K562 (cell line): ENCODE data around the gene DHX35. TPM values are rescaled to one million over a fixed set of nuclear protein-coding genes. Genes with fewer than 3 reads are reported as not detected.

Experiments used
- ATAC-seq: fragments of 200-7000 bp; cut with Tn5 transposase; 3 replicates; pipeline ENCODE4 v1.9.1; 2020; ENCODE audit warnings: moderate library complexity
- BruUV-seq: library from RNA; stranded (reverse); fragments of 400-500 nt; replicated peaks from 2 replicates; lab custom pipeline; 2021; lab: Mats Ljungman, UMichigan
- CTCF ChIA-PET: fragments of 300-600 bp; formaldehyde crosslinking; extraction: SDS; loops from one replicate; lab custom pipeline; 2021; ENCODE audit warnings: low intra/inter-chr PET ratio; lab: Yijun Ruan, JAX
- POLR2A ChIA-PET: fragments of 300-600, 350-650 bp; sonication (Branson Sonifier 250); formaldehyde crosslinking; extraction: SDS; loops from one replicate; lab custom pipeline; 2021; ENCODE audit warnings: antibody characterized with exemption, inconsistent platforms; lab: Yijun Ruan, JAX
- DNase-seq, 4 experiments: peaks; one replicate each; pipeline versions ENCODE4 v3.0.0 to v3.0.0-alpha.2; 2011 to 2018; ENCODE audit warnings: low spot score in 3 of 4, mixed read lengths in 3 of 4; ENCODE audit errors: extremely low read depth in 1 of 4
- FAIRE-seq: peaks from 2 replicates; lab custom pipeline; 2011; peaks lifted over from hg19 to GRCh38; lab: Jason Lieb, UNC
- H2AFZ ChIP-seq: 2 replicates; pipeline ENCODE4 v1.6.0; 2011; ENCODE audit warnings: low read depth, low read length, control low read depth, inconsistent platforms
- H3K27ac ChIP-seq: fragments of 200-600 bp; 3 replicates; pipeline ENCODE4 v1.8.0; 2011; ENCODE audit warnings: low read depth, mild to moderate bottlenecking, control low read depth, inconsistent platforms, low read length, moderate library complexity, mixed read lengths; ENCODE audit errors: extremely low read depth
- H3K27me3 ChIP-seq, 2 experiments: fragments of 300-600 bp in 1 of 2; 2 replicates in 1 of 2; 3 replicates in 1 of 2; pipeline versions ENCODE4 v1.6.0 to v1.8.0; 2011; ENCODE audit warnings: inconsistent platforms in 2 of 2, low read length in 2 of 2, mild to moderate bottlenecking in 1 of 2, mixed read lengths in 1 of 2, moderate library complexity in 1 of 2; ENCODE audit not compliant: control insufficient read depth in 2 of 2, insufficient read depth in 2 of 2
- H3K36me3 ChIP-seq: fragments of 300-600 bp; 3 replicates; pipeline ENCODE4 v1.8.0; 2011; ENCODE audit warnings: mild to moderate bottlenecking, low read length, inconsistent platforms; ENCODE audit not compliant: control insufficient read depth, insufficient read depth
- H3K4me1 ChIP-seq, 2 experiments: fragments of 200-600 bp in 1 of 2; replicated peaks in 1 of 2; 2 replicates in 1 of 2; 3 replicates in 1 of 2; pipeline versions ENCODE4 v1.5.1 to v1.8.0; 2011; ENCODE audit warnings: inconsistent platforms in 2 of 2, low read length in 2 of 2, mild to moderate bottlenecking in 1 of 2, mixed read lengths in 1 of 2, moderate library complexity in 1 of 2; ENCODE audit not compliant: control insufficient read depth in 2 of 2, insufficient read depth in 2 of 2
- H3K4me2 ChIP-seq: 2 replicates; pipeline ENCODE4 v1.6.1; 2011; ENCODE audit warnings: low read length, control low read depth, inconsistent platforms, mixed read lengths; ENCODE audit not compliant: insufficient read depth
- H3K4me3 ChIP-seq: fragments of 200-600 bp; sonication (generic), shearing (Covaris generic); 2 replicates; pipeline ENCODE4 v1.5.1; 2016; ENCODE audit warnings: control low read depth, inconsistent platforms
- H3K79me2 ChIP-seq: fragments of 200-600 bp; 3 replicates; pipeline ENCODE4 v1.8.0; 2011; ENCODE audit warnings: low read length, inconsistent platforms; ENCODE audit not compliant: control insufficient read depth, insufficient read depth
- H3K9ac ChIP-seq, 2 experiments: 2 replicates each; pipeline versions ENCODE4 v1.6.0 to v1.6.1; 2011; ENCODE audit warnings: low read depth in 2 of 2, low read length in 2 of 2, control low read depth in 1 of 2, inconsistent platforms in 1 of 2, mild to moderate bottlenecking in 1 of 2, mixed read lengths in 1 of 2; ENCODE audit not compliant: insufficient read depth in 1 of 2
- H3K9me1 ChIP-seq: one replicate; pipeline ENCODE4 v1.6.0; 2011; ENCODE audit warnings: inconsistent platforms, mild to moderate bottlenecking, low read length, moderate library complexity; ENCODE audit not compliant: control insufficient read depth, insufficient read depth
- H3K9me3 ChIP-seq: replicated peaks from 2 replicates; pipeline ENCODE4 v1.5.1; 2011; ENCODE audit warnings: low read depth, low read length, inconsistent platforms; ENCODE audit not compliant: control insufficient read depth, insufficient read depth
- H4K20me1 ChIP-seq: replicated peaks from 2 replicates; pipeline ENCODE4 v1.6.1; 2011; ENCODE audit warnings: low read length, inconsistent platforms, mixed read lengths; ENCODE audit not compliant: control insufficient read depth, insufficient read depth
- DACH1 ChIP-seq: fragments of 450-650 bp; IDR thresholded peaks from 2 replicates; pipeline ENCODE4 v1.6.1; 2018; ENCODE audit not compliant: partially characterized antibody
- FOXJ3 ChIP-seq: sonication (generic); formaldehyde crosslinking; IDR thresholded peaks from 2 replicates; pipeline ENCODE4 v1.4.0; 2020; ENCODE audit warnings: mild to moderate bottlenecking, missing genetic modification reagents
- GABPA ChIP-seq: fragments of 200-800 bp; sonication (Bioruptor generic); conservative IDR thresholded peaks from 2 replicates; pipeline ENCODE4 v1.6.1; 2016; ENCODE audit warnings: low read depth, missing genetic modification characterization, missing compliant biosample characterization
- NFE2 ChIP-seq: IDR thresholded peaks from 2 replicates; pipeline ENCODE4 v1.6.1; 2014; ENCODE audit warnings: antibody characterized with exemption, low read depth
- POLR2AphosphoS5 ChIP-seq: IDR thresholded peaks from 2 replicates; pipeline ENCODE4 v1.6.1; 2011; ENCODE audit warnings: mild to moderate bottlenecking, low read depth, low read length, moderate library complexity; ENCODE audit not compliant: control insufficient read depth, insufficient read depth
- PTBP1 ChIP-seq: fragments of 200-400 bp; formaldehyde crosslinking; IDR thresholded peaks from 2 replicates; pipeline ENCODE4 v1.6.1; 2017; ENCODE audit warnings: low read depth, low read length
- PTTG1 ChIP-seq: fragments of 450-650 bp; IDR thresholded peaks from 2 replicates; pipeline ENCODE4 v1.6.1; 2016; ENCODE audit warnings: low read depth, mild to moderate bottlenecking, missing genetic modification characterization, missing compliant biosample characterization
- RB1 ChIP-seq: fragments of 450-650 bp; IDR thresholded peaks from 2 replicates; pipeline ENCODE4 v1.6.1; 2017; ENCODE audit warnings: low read depth, mild to moderate bottlenecking
- SMAD4 ChIP-seq: fragments of 250-450 bp; sonication (Bioruptor Pico); conservative IDR thresholded peaks from 2 replicates; pipeline ENCODE4 v1.8.0; 2021; ENCODE audit warnings: inconsistent platforms, mild to moderate bottlenecking, moderate library complexity
- SMARCA4 ChIP-seq: fragments of 450-650 bp; IDR thresholded peaks from 2 replicates; pipeline ENCODE4 v1.6.1; 2016
- YY1 ChIP-seq, 3 experiments: IDR thresholded peaks; 2 replicates each; pipeline ENCODE4 v1.6.1; 2011; ENCODE audit warnings: low read length in 2 of 3, mild to moderate bottlenecking in 2 of 3, moderate library complexity in 2 of 3, borderline replicate concordance in 1 of 3, control low read depth in 1 of 3, low read depth in 1 of 3; ENCODE audit not compliant: insufficient read depth in 3 of 3, insufficient replicate concordance in 2 of 3, control insufficient read depth in 1 of 3, insufficient read length in 1 of 3; ENCODE audit errors: extremely low read depth in 1 of 3
- ZNF239 ChIP-seq: fragments of 250-450 bp; sonication (Bioruptor Pico); IDR thresholded peaks from 2 replicates; pipeline ENCODE4 v1.4.0; 2020; ENCODE audit warnings: mild to moderate bottlenecking
- ZNF699 ChIP-seq: fragments of 250-450 bp; sonication (Bioruptor Pico); IDR thresholded peaks from 2 replicates; pipeline ENCODE4 v1.8.0; 2021; ENCODE audit warnings: mild to moderate bottlenecking, moderate library complexity; ENCODE audit not compliant: insufficient replicate concordance
- ZNF77 ChIP-seq: fragments of 250-450 bp; sonication (Bioruptor Pico); IDR thresholded peaks from 2 replicates; pipeline ENCODE4 v1.5.0; 2020
- WGBS: fragments of 100-300 bp; shearing (Covaris generic); methylation state at CpG from one replicate; pipeline ENCODE4 v1.1.6; 2016; ENCODE audit warnings: low coverage, mixed read lengths; ENCODE audit not compliant: insufficient coverage; ENCODE audit errors: missing lambda C conversion rate; 5-methylcytosine and 5-hydroxymethylcytosine counted together
- in situ Hi-C: fragments of 300-500 bp; cut with MboI; formaldehyde crosslinking; loops from 4 replicates; pipeline ENCODE4 v1.15.0; 2018; ENCODE audit warnings: inconsistent platforms, mixed read lengths
- intact Hi-C: fragments of 100-400 bp; cut with micrococcal nuclease; formaldehyde crosslinking; loops from 2 replicates; pipeline ENCODE4 v1.14.2; 2022
- polyA plus RNA-seq, 8 experiments: library from polyadenylated mRNA; depleted of rRNA in 4 of 8; stranded (reverse) in 5 of 8; unstranded in 3 of 8; fragments of >200 nt; fragmentation: Nextera tagmentation in 2 of 8; fragmentation: Illumina TruSeq in 1 of 8; extraction: Ambion mirVana in 2 of 8; extraction: Trizol in 1 of 8; gene quantifications; 2 replicates each; pipeline versions ENCODE4 v1.2.1 to v1.2.3, GENCODE V29; 2011 to 2014; ENCODE audit warnings: inconsistent platforms in 1 of 8, missing spikeins in 1 of 8
- total RNA-seq, 7 experiments: library from RNA; depleted of rRNA in 6 of 7; stranded (reverse); fragments of >200 nt in 6 of 7; fragmentation: Illumina TruSeq in 2 of 7; extraction: Trizol in 2 of 7; gene quantifications; 2 replicates each; pipeline versions ENCODE4 v1.2.1 to v1.2.3, GENCODE V29; 2011 to 2021; ENCODE audit warnings: low replicate concordance in 1 of 7
- TF ChIP-seq, protein P1 (sequence below): fragments of 250-450 bp; sonication (Bioruptor Pico); IDR thresholded peaks from 2 replicates; pipeline ENCODE4 v1.8.0; 2021; ENCODE audit warnings: mild to moderate bottlenecking, moderate library complexity
- TF ChIP-seq, protein P2 (sequence below): sonication (generic); formaldehyde crosslinking; IDR thresholded peaks from 2 replicates; pipeline ENCODE4 v1.8.1; 2023; ENCODE audit warnings: mild to moderate bottlenecking, missing genetic modification reagents
- TF ChIP-seq, protein P3 (sequence below): fragments of 450-650 bp; IDR thresholded peaks from 2 replicates; pipeline ENCODE4 v1.6.1; 2016

Gene DHX35
- total and polyA plus RNA-seq, 9 of the 15 experiments (the other 6 are each of a cell fraction or from before 2014, with no cell fraction given): 6.5 to 25.6 (median 16.9) TPM

DNA sequence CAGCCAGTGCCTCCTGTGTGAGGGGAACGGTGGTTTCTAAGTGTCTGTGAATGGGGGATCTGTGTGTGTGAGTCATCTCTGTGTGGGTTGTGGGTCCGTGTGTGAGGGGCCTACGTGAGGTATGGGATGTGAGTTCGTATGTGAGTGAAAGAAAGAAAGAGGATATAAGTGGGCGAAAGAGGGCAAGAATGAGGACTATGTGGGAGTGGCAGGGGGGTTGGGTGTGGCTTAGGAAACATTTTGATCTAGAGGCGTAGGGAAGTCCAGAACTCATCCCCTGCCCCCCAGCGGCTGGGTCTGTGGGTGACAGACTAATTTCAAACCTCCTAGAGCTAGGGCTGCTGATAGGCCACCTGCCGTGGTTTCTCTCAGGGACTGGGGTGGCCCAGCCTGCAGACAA, 35.5 kb downstream of the DHX35 start (continued):
- TF ChIP-seq YY1 (IDR thresholded peaks at IDR 0.05; ENCODE audit: borderline replicate concordance in 1 of 3, control insufficient read depth in 1 of 3, extremely low read depth in 1 of 3, insufficient read depth in 3 of 3, insufficient read length in 1 of 3, insufficient replicate concordance in 2 of 3, low read depth in 1 of 3, low read length in 2 of 3): peak in 1 of 3 experiments; percentile 33
- TF ChIP-seq POLR2AphosphoS5: no peak
- no peak for TF ChIP-seq GABPA (tag)

DNA sequence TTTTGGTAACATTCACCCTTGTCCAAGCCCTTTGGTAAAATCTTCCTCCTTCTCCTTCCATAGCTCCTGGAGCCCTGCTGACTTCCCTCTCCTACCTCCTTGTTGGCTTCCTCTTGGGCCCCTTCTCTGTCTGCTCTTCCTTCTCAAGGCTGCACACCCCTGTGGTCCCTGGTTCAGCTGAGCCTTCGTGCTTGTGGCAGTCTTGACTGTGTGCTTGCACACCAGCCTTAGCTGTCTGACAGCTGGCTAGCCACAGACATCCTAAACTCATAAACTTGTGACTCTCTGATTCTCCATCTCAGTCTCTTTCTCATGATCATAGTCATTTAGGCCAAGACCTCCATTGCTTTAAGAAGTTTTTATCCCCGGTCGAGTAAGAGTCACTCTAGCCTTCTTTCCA, 37.1 kb downstream of the DHX35 start:
- intact Hi-C loops: loop anchor here (5.0 kb wide), 2 partner anchors 37 to 52 kb away; partner anchors contain the start of gene DHX35
- no peak overlapping the region for H3K9ac ChIP-seq
- DNase-seq: no peak
- FAIRE-seq: no peak
- H2AFZ ChIP-seq: no peak overlapping the region
- H3K79me2 ChIP-seq: no peaks in the 10 kb centered on the region; the same call in 2 of the 3 replicates
- H4K20me1 ChIP-seq: no peaks in the 10 kb centered on the region
- H3K9me1 ChIP-seq: peaks cover 4% of the 10 kb centered on the region
- no peak for ATAC-seq
- H3K36me3 ChIP-seq: peaks cover 78% of the 10 kb centered on the region
- no peak overlapping the region for H3K4me3 ChIP-seq
- H3K9me3 ChIP-seq: no peaks in the 10 kb centered on the region
- POLR2A ChIA-PET: interaction anchor here (0.6 to 1.1 kb wide), 2 partner anchors 13 to 15 kb away, joined by 4 to 5 read pairs; no protein-coding TSS in a partner anchor
- H3K27me3 ChIP-seq: no peaks in the 10 kb centered on the region
- 73% methylated on average over 3 of the region's 3 CpGs for WGBS
- CTCF ChIA-PET: no interaction called here
- no peak overlapping the region for H3K4me2 ChIP-seq
- H3K4me1 ChIP-seq: peaks cover 17 to 29% of the 10 kb centered on the region in 2 experiments; a peak in 4 of 5 replicates
- H3K27ac ChIP-seq: no peak overlapping the region
- no TSS peak for BruUV-seq
- in situ Hi-C loops: no loop called here
- TF ChIP-seq FOXJ3 (no peak), NFE2 (no peak), ZNF239 (CRISPR knock-in tag) (no peak), PTBP1 (no peak), RB1 (no peak), SMARCA4 (no peak), PTTG1 (no peak), ZNF699 (CRISPR knock-in tag) (no peak), ZNF77 (CRISPR knock-in tag) (no peak), SMAD4 (CRISPR knock-in tag) (no peak), DACH1 (no peak)
- TF ChIP-seq, protein P1, sequence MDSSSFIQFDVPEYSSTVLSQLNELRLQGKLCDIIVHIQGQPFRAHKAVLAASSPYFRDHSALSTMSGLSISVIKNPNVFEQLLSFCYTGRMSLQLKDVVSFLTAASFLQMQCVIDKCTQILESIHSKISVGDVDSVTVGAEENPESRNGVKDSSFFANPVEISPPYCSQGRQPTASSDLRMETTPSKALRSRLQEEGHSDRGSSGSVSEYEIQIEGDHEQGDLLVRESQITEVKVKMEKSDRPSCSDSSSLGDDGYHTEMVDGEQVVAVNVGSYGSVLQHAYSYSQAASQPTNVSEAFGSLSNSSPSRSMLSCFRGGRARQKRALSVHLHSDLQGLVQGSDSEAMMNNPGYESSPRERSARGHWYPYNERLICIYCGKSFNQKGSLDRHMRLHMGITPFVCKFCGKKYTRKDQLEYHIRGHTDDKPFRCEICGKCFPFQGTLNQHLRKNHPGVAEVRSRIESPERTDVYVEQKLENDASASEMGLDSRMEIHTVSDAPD (CRISPR knock-in tag): no peak
- TF ChIP-seq, protein P2, sequence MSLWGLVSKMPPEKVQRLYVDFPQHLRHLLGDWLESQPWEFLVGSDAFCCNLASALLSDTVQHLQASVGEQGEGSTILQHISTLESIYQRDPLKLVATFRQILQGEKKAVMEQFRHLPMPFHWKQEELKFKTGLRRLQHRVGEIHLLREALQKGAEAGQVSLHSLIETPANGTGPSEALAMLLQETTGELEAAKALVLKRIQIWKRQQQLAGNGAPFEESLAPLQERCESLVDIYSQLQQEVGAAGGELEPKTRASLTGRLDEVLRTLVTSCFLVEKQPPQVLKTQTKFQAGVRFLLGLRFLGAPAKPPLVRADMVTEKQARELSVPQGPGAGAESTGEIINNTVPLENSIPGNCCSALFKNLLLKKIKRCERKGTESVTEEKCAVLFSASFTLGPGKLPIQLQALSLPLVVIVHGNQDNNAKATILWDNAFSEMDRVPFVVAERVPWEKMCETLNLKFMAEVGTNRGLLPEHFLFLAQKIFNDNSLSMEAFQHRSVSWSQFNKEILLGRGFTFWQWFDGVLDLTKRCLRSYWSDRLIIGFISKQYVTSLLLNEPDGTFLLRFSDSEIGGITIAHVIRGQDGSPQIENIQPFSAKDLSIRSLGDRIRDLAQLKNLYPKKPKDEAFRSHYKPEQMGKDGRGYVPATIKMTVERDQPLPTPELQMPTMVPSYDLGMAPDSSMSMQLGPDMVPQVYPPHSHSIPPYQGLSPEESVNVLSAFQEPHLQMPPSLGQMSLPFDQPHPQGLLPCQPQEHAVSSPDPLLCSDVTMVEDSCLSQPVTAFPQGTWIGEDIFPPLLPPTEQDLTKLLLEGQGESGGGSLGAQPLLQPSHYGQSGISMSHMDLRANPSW (CRISPR knock-in tag): no peak
- TF ChIP-seq, protein P3, sequence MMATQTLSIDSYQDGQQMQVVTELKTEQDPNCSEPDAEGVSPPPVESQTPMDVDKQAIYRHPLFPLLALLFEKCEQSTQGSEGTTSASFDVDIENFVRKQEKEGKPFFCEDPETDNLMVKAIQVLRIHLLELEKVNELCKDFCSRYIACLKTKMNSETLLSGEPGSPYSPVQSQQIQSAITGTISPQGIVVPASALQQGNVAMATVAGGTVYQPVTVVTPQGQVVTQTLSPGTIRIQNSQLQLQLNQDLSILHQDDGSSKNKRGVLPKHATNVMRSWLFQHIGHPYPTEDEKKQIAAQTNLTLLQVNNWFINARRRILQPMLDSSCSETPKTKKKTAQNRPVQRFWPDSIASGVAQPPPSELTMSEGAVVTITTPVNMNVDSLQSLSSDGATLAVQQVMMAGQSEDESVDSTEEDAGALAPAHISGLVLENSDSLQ: no peak
